Measurements from ENCODE around the gene SOBP. TPM values are rescaled to one million over a fixed set of nuclear protein-coding genes. Genes with fewer than 3 reads are reported as not detected.
A peak's percentile ranks its signal among the peaks of the same experiment; 100 is the strongest.

Gene SOBP
- total RNA-seq, 4 donors from 2014 or later, result 5.6 to 21.4 (median 18.1) TPM

- Histone ChIP-seq H3K4me1 (peaks cover 15 to 16% of the 10 kb centered on the region in 2 donors), H3K27me3 (no peaks in the 10 kb centered on the region), H3K36me3 (no peaks in the 10 kb centered on the region), H3K27ac (no peak overlapping the region), H3K4me3 (replicated peaks in 1 of 3) (no peak overlapping the region), H3K9me3 (no peaks in the 10 kb centered on the region)
- DNase-seq, result no peak
- intact Hi-C loops (cut with DNase I), result no loop called here
- WGBS, 2 donors, result 84 to 90% methylated on average over 29 to 32 of the region's 39 CpGs
- no peak for TF ChIP-seq POLR2A (IDR thresholded peaks at IDR 0.05)
- TF ChIP-seq CTCF (IDR thresholded peaks at IDR 0.05), result no peak
Observed at GRCh38 chr6:107633680-107634323, 143.9 kb downstream of the SOBP start.

- peak; percentile 16 to 33 for DNase-seq
- intact Hi-C loops (cut with DNase I), result no loop called here
- 21 to 27% methylated on average over 6 to 22 of the region's 101 CpGs for WGBS, 2 donors
- Histone ChIP-seq H3K27me3 (no peaks in the 10 kb centered on the region), H3K4me3 (replicated peaks in 1 of 3) (peak overlapping the region in 1 of 3 donors; percentile 21), H3K36me3 (no peaks in the 10 kb centered on the region), H3K9me3 (no peaks in the 10 kb centered on the region), H3K27ac (no peak overlapping the region), H3K4me1 (peaks cover 10 to 12% of the 10 kb centered on the region in 2 donors)
- no peak for TF ChIP-seq CTCF (IDR thresholded peaks at IDR 0.05)
- no peak for TF ChIP-seq POLR2A (IDR thresholded peaks at IDR 0.05)
Observed at GRCh38 chr6:107634324-107635056, 144.6 kb downstream of the SOBP start.

GRCh38 chr6:107635057-107635515 is 145.2 kb downstream of the SOBP start:
- 72 to 88% methylated on average over 17 to 24 of the region's 40 CpGs for WGBS, 2 donors
- intact Hi-C loops (cut with DNase I), result no loop called here

GRCh38 chr6:107636486-107636885 is 146.6 kb downstream of the SOBP start:
- intact Hi-C loops (cut with DNase I), result no loop called here
- Histone ChIP-seq H3K27me3 (no peaks in the 10 kb centered on the region), H3K4me1 (peaks cover 9 to 13% of the 10 kb centered on the region in 2 donors), H3K27ac (no peak overlapping the region), H3K4me3 (replicated peaks in 1 of 3) (no peak overlapping the region), H3K9me3 (no peaks in the 10 kb centered on the region), H3K36me3 (no peaks in the 10 kb centered on the region)
- 97 to 98% methylated on average over 10 of the region's 10 CpGs for WGBS, 2 donors
- no peak for DNase-seq
- TF ChIP-seq POLR2A (IDR thresholded peaks at IDR 0.05) (no peak), CTCF (IDR thresholded peaks at IDR 0.05) (no peak)

More at GRCh38 chr6:107635057-107635515, 145.2 kb downstream of the SOBP start:
- Histone ChIP-seq H3K27ac (no peak overlapping the region), H3K4me3 (replicated peaks in 1 of 3) (no peak overlapping the region), H3K9me3 (no peaks in the 10 kb centered on the region), H3K27me3 (no peaks in the 10 kb centered on the region), H3K36me3 (no peaks in the 10 kb centered on the region), H3K4me1 (peaks cover 4 to 6% of the 10 kb centered on the region in 2 donors)
- no peak for DNase-seq
- TF ChIP-seq CTCF (IDR thresholded peaks at IDR 0.05), result no peak
- no peak for TF ChIP-seq POLR2A (IDR thresholded peaks at IDR 0.05)

Data from thyroid gland (tissue), 4 donors.